Astrocyte (in vitro differentiated cells and primary cell): ENCODE data around the gene CTIF. TPM values are rescaled to one million over a fixed set of nuclear protein-coding genes. Genes with fewer than 3 reads are reported as not detected.

ENCODE experiments used
- DNase-seq: peaks from one replicate; pipeline ENCODE4 v3.0.0-alpha.2; 2010; ENCODE audit warnings: low read depth
- FAIRE-seq: peaks from 2 replicates; lab custom pipeline; 2011; peaks lifted over from hg19 to GRCh38; lab: Jason Lieb, UNC
- H2AFZ ChIP-seq: 2 replicates; pipeline ENCODE4 v1.6.0; 2012; ENCODE audit warnings: low read depth, low read length, inconsistent platforms
- H3K27ac ChIP-seq: 2 replicates; pipeline ENCODE4 v1.5.1; 2011; ENCODE audit warnings: low read depth, low read length, inconsistent platforms
- H3K27me3 ChIP-seq: 2 replicates; pipeline ENCODE4 v1.6.0; 2011; ENCODE audit warnings: low read length, inconsistent platforms; ENCODE audit not compliant: insufficient read depth
- H3K36me3 ChIP-seq: 2 replicates; pipeline ENCODE4 v1.5.1; 2011; ENCODE audit warnings: low read length, inconsistent platforms; ENCODE audit not compliant: insufficient read depth
- H3K4me1 ChIP-seq: 2 replicates; pipeline ENCODE4 v1.5.1; 2011; ENCODE audit warnings: low read length, inconsistent platforms; ENCODE audit not compliant: insufficient read depth
- H3K4me2 ChIP-seq: 2 replicates; pipeline ENCODE4 v1.6.0; 2012; ENCODE audit warnings: low read length, inconsistent platforms
- H3K4me3 ChIP-seq: 2 replicates; pipeline ENCODE4 v1.5.1; 2011; ENCODE audit warnings: low read depth, mild to moderate bottlenecking, low read length, inconsistent platforms; ENCODE audit not compliant: insufficient read depth
- H3K79me2 ChIP-seq: 2 replicates; pipeline ENCODE4 v1.6.0; 2012; ENCODE audit warnings: mild to moderate bottlenecking, low read length, inconsistent platforms; ENCODE audit not compliant: insufficient read depth
- H3K9ac ChIP-seq: 2 replicates; pipeline ENCODE4 v1.6.0; 2012; ENCODE audit warnings: mild to moderate bottlenecking, low read length, inconsistent platforms
- H3K9me3 ChIP-seq: 2 replicates; pipeline ENCODE4 v1.5.1; 2012; ENCODE audit warnings: low read depth, mild to moderate bottlenecking, low read length, inconsistent platforms; ENCODE audit not compliant: insufficient read depth
- H4K20me1 ChIP-seq: 2 replicates; pipeline ENCODE4 v1.6.0; 2012; ENCODE audit warnings: low read length, inconsistent platforms; ENCODE audit not compliant: insufficient read depth
- H3K27ac Mint-ChIP-seq: one replicate; pipeline ENCODE4 v1.8.0; 2021; ENCODE audit warnings: mild to moderate bottlenecking, mixed read lengths; ENCODE audit not compliant: unreplicated experiment
- H3K27me3 Mint-ChIP-seq: one replicate; pipeline ENCODE4 v1.8.0; 2021; ENCODE audit warnings: low read depth, mixed read lengths; ENCODE audit not compliant: unreplicated experiment
- H3K36me3 Mint-ChIP-seq: one replicate; pipeline ENCODE4 v1.8.0; 2021; ENCODE audit warnings: low read depth, mixed read lengths; ENCODE audit not compliant: unreplicated experiment
- H3K4me1 Mint-ChIP-seq: one replicate; pipeline ENCODE4 v1.8.0; 2021; ENCODE audit warnings: low read depth, mixed read lengths; ENCODE audit not compliant: unreplicated experiment
- H3K4me3 Mint-ChIP-seq: one replicate; pipeline ENCODE4 v1.8.0; 2021; ENCODE audit warnings: mild to moderate bottlenecking, moderate library complexity, mixed read lengths; ENCODE audit not compliant: unreplicated experiment
- H3K9me3 Mint-ChIP-seq: one replicate; pipeline ENCODE4 v1.8.0; 2021; ENCODE audit warnings: mild to moderate bottlenecking, mixed read lengths; ENCODE audit not compliant: unreplicated experiment
- EZH2 ChIP-seq: IDR thresholded peaks from 2 replicates; pipeline ENCODE4 v1.6.1; 2012; ENCODE audit warnings: mild to moderate bottlenecking, low read length, inconsistent platforms; ENCODE audit not compliant: insufficient read depth
- total RNA-seq: library from RNA; stranded (reverse); gene quantifications from 2 replicates; pipeline ENCODE4 v1.2.1, GENCODE V29; 2021
- TF ChIP-seq, protein P1 (sequence below): IDR thresholded peaks from 2 replicates; pipeline ENCODE4 v1.5.1; 2011; ENCODE audit warnings: low read depth, mild to moderate bottlenecking, inconsistent platforms, low read length, moderate library complexity; ENCODE audit not compliant: insufficient read depth

The CTIF gene
- total RNA-seq, 1 donor from 2014 or later, result 101 TPM

DNA sequence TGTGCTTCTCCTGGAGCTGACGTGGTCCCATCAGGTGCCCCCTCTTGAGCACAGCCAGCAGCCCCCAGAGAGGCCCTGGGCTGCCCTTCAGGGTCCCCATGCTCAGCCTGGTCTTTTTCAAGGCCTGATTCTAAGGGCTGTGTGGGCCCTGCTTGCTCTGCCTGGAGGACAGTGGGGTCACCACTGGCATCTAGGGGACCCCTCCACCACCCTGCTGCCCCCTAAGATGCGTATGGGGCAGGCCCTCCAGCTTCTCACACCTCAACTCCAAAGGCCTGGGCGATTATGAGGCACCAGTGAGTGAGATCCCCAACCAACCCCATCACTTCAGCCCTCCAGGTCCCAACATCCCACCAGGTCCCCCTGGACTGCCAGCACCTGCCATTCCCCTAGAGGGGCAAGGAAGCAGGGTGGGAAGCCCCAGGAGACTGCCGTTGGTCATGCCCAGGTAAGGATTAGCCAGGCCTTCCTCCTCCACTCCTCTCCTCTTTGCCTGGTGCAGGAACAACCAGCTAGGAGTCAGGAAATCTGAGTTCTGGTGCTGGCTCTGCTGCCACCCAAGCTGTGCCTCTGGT is 297.5 kb downstream of the CTIF start:
- FAIRE-seq (no peak), DNase-seq (no peak)
- Histone ChIP-seq H3K36me3 (no peaks in the 10 kb centered on the region), H3K27ac (no peak overlapping the region), H2AFZ (no peak overlapping the region), H3K4me1 (peaks cover 61% of the 10 kb centered on the region), H3K9ac (no peak overlapping the region), H3K4me3 (no peak overlapping the region), H3K27me3 (no peaks in the 10 kb centered on the region), H3K9me3 (no peaks in the 10 kb centered on the region), H3K4me2 (no peak overlapping the region), H3K79me2 (peaks cover 5% of the 10 kb centered on the region), H4K20me1 (no peaks in the 10 kb centered on the region)
- H3K4me1 Mint-ChIP-seq, result peaks cover 73% of the 10 kb centered on the region
- peaks cover 2% of the 10 kb centered on the region for H3K9me3 Mint-ChIP-seq
- no peaks in the 10 kb centered on the region for H3K27me3 Mint-ChIP-seq
- no peak overlapping the region for H3K4me3 Mint-ChIP-seq
- H3K36me3 Mint-ChIP-seq, result peaks cover 10% of the 10 kb centered on the region
- TF ChIP-seq, protein P1, sequence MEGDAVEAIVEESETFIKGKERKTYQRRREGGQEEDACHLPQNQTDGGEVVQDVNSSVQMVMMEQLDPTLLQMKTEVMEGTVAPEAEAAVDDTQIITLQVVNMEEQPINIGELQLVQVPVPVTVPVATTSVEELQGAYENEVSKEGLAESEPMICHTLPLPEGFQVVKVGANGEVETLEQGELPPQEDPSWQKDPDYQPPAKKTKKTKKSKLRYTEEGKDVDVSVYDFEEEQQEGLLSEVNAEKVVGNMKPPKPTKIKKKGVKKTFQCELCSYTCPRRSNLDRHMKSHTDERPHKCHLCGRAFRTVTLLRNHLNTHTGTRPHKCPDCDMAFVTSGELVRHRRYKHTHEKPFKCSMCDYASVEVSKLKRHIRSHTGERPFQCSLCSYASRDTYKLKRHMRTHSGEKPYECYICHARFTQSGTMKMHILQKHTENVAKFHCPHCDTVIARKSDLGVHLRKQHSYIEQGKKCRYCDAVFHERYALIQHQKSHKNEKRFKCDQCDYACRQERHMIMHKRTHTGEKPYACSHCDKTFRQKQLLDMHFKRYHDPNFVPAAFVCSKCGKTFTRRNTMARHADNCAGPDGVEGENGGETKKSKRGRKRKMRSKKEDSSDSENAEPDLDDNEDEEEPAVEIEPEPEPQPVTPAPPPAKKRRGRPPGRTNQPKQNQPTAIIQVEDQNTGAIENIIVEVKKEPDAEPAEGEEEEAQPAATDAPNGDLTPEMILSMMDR, result no peak
- no peak for TF ChIP-seq EZH2
- H3K27ac Mint-ChIP-seq, result peak overlapping the region; percentile 80

DNA sequence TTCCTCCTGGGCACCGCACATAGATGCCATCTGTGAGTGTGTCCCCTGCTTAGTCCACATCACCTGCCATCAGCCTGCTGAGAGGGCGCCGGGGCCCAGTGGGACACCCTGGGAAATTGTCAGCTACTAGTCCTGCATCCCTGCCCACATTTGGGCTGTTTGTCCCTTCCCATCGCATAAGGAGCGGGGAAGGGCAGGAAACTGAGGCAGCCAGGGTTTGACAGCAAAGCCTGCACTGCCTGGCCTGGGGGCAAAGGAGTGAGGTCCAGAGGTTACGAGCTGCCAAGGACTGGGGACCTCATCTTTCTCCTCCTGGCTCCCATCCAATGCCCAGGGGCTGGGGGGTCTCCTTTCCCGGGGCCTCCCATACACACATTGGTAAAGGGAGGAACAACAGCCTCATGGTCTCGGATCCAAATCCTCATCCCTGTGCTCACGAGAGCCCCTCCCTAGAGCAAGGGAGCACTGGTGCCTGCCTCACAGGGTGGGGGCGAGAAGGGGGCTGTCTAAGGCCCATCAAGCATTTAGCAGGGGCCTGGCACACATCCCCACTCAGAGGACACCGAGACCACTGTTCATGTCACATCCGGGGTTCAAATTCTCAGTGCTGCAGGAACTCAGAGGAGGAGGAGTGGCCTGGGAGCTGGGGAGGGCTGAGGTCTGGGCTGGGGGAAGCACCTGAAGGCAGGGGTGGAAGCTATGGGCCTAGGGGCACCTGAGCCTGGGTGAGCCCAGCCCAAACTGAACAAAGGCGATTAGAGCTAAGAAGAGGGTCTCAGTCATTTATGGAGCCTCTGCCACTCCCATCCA is 298.2 kb downstream of the CTIF start:
- TF ChIP-seq, protein P1, result no peak
- TF ChIP-seq EZH2, result no peak
- H3K9me3 ChIP-seq, result no peaks in the 10 kb centered on the region
- no peak overlapping the region for H3K9ac ChIP-seq
- FAIRE-seq (no peak), DNase-seq (no peak)
- no peak overlapping the region for H3K4me3 Mint-ChIP-seq
- H3K27me3 ChIP-seq, result no peaks in the 10 kb centered on the region
- peaks cover 12% of the 10 kb centered on the region for H3K36me3 Mint-ChIP-seq
- H3K27ac ChIP-seq, result no peak overlapping the region
- no peak overlapping the region for H3K4me3 ChIP-seq
- peaks cover 2% of the 10 kb centered on the region for H3K9me3 Mint-ChIP-seq
- no peaks in the 10 kb centered on the region for H3K27me3 Mint-ChIP-seq
- H3K79me2 ChIP-seq, result peaks cover 1% of the 10 kb centered on the region
- no peak overlapping the region for H3K4me2 ChIP-seq
- no peak overlapping the region for H3K27ac Mint-ChIP-seq
- H3K4me1 ChIP-seq, result peaks cover 62% of the 10 kb centered on the region
- H3K36me3 ChIP-seq, result no peaks in the 10 kb centered on the region
- H2AFZ ChIP-seq, result no peak overlapping the region
- H3K4me1 Mint-ChIP-seq, result peaks cover 70% of the 10 kb centered on the region
- H4K20me1 ChIP-seq, result no peaks in the 10 kb centered on the region

DNA sequence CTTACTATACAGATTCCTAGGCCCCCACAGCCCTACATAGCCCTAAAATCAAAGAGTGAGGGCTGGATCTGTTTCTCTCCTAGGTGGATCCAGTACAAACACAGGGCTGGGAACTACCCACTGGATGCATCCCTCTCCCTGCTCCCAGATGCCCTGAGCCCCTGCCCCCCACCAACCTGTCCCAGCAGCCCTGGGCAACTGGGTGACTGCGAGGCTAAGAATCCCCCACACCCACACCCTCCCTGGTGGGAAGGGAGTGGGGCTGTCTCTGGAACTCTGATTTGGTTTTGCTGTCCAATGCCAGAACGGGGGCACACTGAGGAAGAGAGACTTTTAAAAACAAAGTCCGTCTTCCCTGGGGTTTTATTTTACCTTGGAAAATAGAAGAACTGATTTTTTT is 298.8 kb downstream of the CTIF start:
- Mint-ChIP-seq H3K9me3 (peaks cover 2% of the 10 kb centered on the region), H3K27ac (peak overlapping the region; percentile 47), H3K36me3 (peaks cover 13% of the 10 kb centered on the region), H3K27me3 (no peaks in the 10 kb centered on the region), H3K4me3 (no peak overlapping the region), H3K4me1 (peaks cover 70% of the 10 kb centered on the region)
- Histone ChIP-seq H3K9me3 (no peaks in the 10 kb centered on the region), H3K27ac (no peak overlapping the region), H3K27me3 (no peaks in the 10 kb centered on the region), H3K4me3 (no peak overlapping the region), H3K9ac (no peak overlapping the region), H3K4me2 (no peak overlapping the region), H2AFZ (no peak overlapping the region), H3K79me2 (no peaks in the 10 kb centered on the region), H3K36me3 (no peaks in the 10 kb centered on the region), H3K4me1 (peaks cover 62% of the 10 kb centered on the region), H4K20me1 (no peaks in the 10 kb centered on the region)
- no peak for FAIRE-seq
- TF ChIP-seq, protein P1, result no peak
- no peak for TF ChIP-seq EZH2
- DNase-seq, result no peak
